Measurements from ENCODE around the gene SIPA1L3. TPM values are rescaled to one million over a fixed set of nuclear protein-coding genes. Genes with fewer than 3 reads are reported as not detected.
A peak's percentile ranks its signal among the peaks of the same experiment; 100 is the strongest.

Gene SIPA1L3
- total RNA-seq, 1 donor from 2014 or later: 9.3 TPM

DNA sequence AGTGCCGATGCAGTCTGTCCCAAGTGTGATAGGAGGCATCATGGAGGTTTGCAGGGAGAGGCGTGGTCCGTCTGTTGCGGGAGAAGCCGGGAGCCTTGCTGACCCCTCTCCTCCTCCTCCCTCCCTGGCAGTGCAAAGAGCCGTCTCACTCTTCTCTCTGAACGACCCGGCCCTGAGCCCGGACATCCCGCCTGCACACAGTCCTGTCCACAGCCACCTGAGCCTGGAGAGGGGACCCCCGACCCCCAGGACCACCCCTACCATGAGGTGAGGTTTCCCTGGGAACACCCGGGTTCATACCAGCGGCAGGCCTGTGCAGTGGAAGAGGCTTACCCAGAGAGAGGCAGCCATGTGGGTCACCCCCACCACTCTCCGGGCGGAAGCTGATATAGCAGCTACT, 294.7 kb downstream of the SIPA1L3 start:
- intact Hi-C loops (cut with DNase I): no loop called here
- DNase-seq (ENCODE audit: missing footprints) (peak; percentile 13), ATAC-seq (no peak)

- ATAC-seq: no peak
- intact Hi-C loops (cut with DNase I): no loop called here
- DNase-seq (ENCODE audit: missing footprints): peak; percentile 11
These were observed 295.5 kb downstream of the SIPA1L3 start for GRCh38 chr19:38202504-38202903.

DNA sequence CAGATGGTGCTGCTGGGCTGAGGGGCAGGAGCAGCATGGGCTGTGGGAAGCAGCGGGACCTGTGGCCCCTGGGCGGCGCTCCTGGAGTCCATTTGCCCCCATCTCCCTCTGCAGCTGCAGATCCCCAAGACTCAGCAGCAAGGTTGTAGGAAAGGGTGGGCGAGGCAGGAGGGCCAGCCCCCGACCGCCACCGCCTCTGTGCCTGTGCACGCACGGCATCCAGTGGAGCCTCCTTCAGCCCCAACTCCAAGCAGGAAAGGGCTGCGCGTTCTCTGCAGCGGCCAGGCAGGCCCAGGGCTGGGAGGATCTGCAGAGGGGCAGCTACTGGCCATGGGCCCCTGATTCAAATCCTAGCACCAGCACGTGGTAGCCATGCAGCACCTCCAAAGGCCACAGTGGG, 296.2 kb downstream of the SIPA1L3 start:
- DNase-seq (ENCODE audit: missing footprints): peak; percentile 37
- no peak for ATAC-seq
- intact Hi-C loops (cut with DNase I): no loop called here

- intact Hi-C loops (cut with DNase I): no loop called here
These were observed 297.1 kb downstream of the SIPA1L3 start for GRCh38 chr19:38204096-38204495.

GRCh38 chr19:38204728-38205127, 297.7 kb downstream of the SIPA1L3 start:
- intact Hi-C loops (cut with DNase I): no loop called here

More at GRCh38 chr19:38204096-38204495, 297.1 kb downstream of the SIPA1L3 start:
- no peak for DNase-seq (ENCODE audit: missing footprints)
- ATAC-seq: no peak

GRCh38 chr19:38206006-38206745, 299.2 kb downstream of the SIPA1L3 start:
- ATAC-seq (no peak), DNase-seq (ENCODE audit: missing footprints) (peak; percentile 55)
- intact Hi-C loops (cut with DNase I): no loop called here

More at GRCh38 chr19:38204728-38205127, 297.7 kb downstream of the SIPA1L3 start:
- no peak for DNase-seq (ENCODE audit: missing footprints)
- no peak for ATAC-seq

DNA sequence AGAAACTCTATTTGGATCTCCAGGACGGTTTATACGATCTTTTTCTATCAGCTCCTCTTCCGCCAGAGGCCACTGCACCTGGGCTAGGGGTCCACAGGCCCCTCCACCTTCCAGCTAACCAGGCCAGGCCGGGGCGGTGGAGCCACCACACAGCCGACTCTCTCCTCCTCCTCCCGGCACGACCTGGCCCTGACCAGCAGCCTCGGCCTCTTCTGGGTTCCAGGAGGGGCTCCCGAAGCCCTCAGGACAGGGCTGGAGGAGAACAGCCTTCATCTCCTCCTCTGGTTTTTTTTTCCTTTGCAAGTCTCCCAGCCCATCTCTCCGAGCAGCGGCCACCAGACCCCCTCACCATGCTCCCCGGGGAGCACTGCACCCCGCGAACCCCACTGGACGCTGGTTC, 299.9 kb downstream of the SIPA1L3 start:
- intact Hi-C loops (cut with DNase I): no loop called here
- DNase-seq (ENCODE audit: missing footprints) (peak; percentile 4), ATAC-seq (no peak)

DNA sequence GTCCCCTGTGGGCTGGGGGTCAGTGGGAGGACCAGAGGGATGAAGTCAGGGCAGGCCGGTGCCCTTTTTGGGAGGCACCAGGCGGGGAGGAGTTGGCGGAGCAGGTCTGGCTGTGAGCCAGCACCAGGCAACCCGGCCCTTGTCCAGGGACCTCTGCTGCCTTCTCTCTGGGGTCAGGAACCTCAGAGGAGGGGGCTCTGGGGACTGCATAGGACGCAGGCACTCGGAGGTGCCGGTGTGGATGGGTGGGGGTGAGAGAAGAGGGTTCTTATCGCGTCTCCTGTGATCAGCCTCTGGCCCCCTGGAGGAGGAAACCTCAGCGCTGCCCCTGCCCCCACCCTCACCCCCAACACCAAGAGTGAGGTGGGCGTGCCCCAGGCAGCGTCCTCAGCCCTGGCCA, 300.5 kb downstream of the SIPA1L3 start:
- intact Hi-C loops (cut with DNase I): no loop called here
- ATAC-seq (no peak), DNase-seq (ENCODE audit: missing footprints) (peak; percentile 33)

- DNase-seq (ENCODE audit: missing footprints) (peak; percentile 5), ATAC-seq (no peak)
- intact Hi-C loops (cut with DNase I): loop anchor here (2.0 kb wide), 1 partner anchor 24 kb away; no protein-coding TSS in a partner anchor
These were observed 301.6 kb downstream of the SIPA1L3 start for GRCh38 chr19:38208571-38208970.

DNA sequence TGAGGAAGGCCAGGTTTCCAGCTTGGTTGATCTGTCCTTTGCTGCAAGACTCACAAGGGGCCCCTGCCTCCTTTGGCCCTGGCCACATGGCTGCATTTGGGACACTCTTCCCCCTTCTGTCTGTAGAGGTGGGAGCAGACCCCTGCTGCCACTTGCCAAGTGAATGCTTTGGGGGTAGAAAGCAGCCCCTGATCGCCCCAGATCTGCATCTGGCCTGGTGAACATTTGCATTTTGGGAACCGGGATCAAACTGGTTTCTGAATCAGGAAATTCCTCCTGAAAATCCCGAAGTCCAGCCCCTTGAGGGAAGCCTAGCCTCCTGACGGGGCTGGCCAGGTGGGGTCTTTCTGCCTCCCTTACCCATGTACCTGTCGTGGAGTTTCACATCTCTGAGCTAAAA, 302.1 kb downstream of the SIPA1L3 start:
- intact Hi-C loops (cut with DNase I): loop anchor here (2.0 kb wide), 1 partner anchor 24 kb away; no protein-coding TSS in a partner anchor
- ATAC-seq (no peak), DNase-seq (ENCODE audit: missing footprints) (peak; percentile 21)

DNA sequence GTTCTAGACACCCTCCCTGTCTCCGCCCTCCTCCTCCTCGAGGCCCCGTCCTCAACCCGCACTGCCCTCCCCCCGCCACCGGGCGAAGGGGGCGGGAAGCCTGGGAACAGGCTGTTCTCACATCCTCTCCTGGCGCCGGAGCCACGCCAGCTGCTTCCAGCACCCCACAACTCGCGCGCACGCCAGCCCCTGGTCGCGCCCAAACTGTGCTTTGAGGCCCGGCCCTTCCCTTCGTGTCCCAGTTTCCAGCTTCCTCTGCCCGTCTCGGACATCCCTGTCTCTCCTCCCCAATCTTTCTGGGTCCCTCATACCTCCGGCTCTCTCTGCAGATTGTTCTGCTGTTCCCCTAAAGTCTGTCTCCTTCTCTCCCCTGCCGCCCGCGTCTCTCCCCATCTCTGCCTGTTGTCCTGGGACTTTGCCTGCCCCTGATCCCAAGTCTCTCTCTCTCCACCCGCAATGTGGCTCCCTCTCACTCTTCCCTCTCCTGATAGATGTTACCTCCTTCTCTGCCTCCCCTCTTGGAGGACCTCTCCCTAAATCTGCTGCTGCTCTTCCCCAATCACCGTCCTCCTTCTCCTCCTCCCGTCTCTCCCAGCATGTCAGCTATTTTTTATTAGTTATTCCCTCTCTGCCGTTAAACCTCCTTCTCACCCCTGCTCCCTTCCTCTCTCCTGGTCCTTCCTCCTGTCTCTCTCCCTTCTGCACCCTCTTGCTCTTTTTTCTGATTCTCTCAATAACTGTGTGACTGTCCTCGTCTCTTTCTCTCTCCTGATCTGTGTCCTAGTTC, 302.9 kb downstream of the SIPA1L3 start:
- intact Hi-C loops (cut with DNase I): loop anchor here (2.0 kb wide), 1 partner anchor 25 kb away; no protein-coding TSS in a partner anchor
- peak; percentile 84 for ATAC-seq
- peak; percentile 90 for DNase-seq (ENCODE audit: missing footprints)

GRCh38 chr19:38210458-38210987, 303.5 kb downstream of the SIPA1L3 start:
- peak; percentile 79 for DNase-seq (ENCODE audit: missing footprints)
- ATAC-seq: peak; percentile 72
- intact Hi-C loops (cut with DNase I): no loop called here

GRCh38 chr19:38211151-38211591, 304.2 kb downstream of the SIPA1L3 start:
- ATAC-seq (no peak), DNase-seq (ENCODE audit: missing footprints) (peak; percentile 25)
- intact Hi-C loops (cut with DNase I): no loop called here

- DNase-seq (ENCODE audit: missing footprints): no peak
- intact Hi-C loops (cut with DNase I): no loop called here
- no peak for ATAC-seq
These were observed 304.8 kb downstream of the SIPA1L3 start for GRCh38 chr19:38211766-38212165.

- no peak for DNase-seq (ENCODE audit: missing footprints)
- ATAC-seq: no peak
- intact Hi-C loops (cut with DNase I): no loop called here
These were observed 306.5 kb downstream of the SIPA1L3 start for GRCh38 chr19:38213469-38213868.

DNA sequence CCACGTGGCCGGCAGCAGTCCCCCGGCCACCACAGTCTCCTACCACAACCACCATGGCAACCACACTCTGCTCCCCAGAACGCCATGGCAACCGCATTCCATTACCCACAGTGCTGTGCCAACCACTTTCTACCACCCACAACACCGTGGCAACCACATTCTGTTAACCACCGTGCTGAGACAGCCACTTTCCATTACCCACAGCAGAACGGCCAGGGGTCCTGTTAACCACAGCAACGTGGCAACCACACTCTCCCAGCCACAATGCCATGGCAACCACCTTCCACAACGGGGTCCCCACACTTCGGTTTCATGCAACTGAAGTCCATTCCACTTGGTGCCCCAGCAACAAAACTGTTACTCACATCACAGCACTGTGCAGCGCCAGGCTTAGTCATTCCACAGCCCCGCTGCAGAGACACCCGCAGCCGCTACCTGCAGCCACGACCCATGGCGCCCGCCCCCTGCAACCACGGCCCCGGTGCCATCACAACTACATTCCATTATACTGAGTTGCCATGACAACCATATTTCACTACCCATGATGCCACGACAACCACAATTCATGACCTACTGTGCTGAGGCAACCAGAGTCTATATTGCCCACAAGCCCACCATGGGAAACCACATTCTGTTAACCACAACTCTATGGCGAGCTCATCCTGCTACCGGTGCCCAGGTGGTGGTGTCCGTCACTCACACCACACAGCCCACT, 307.1 kb downstream of the SIPA1L3 start:
- intact Hi-C loops (cut with DNase I): no loop called here
- no peak for DNase-seq (ENCODE audit: missing footprints)

GRCh38 chr19:38216785-38217641, 310.0 kb downstream of the SIPA1L3 start:
- DNase-seq (ENCODE audit: missing footprints) (no peak), ATAC-seq (no peak)
- intact Hi-C loops (cut with DNase I): no loop called here

More for the DNA sequence above, 307.1 kb downstream of the SIPA1L3 start:
- ATAC-seq: no peak

GRCh38 chr19:38218204-38218603, 311.2 kb downstream of the SIPA1L3 start:
- intact Hi-C loops (cut with DNase I): no loop called here
- no peak for DNase-seq (ENCODE audit: missing footprints)
- ATAC-seq: no peak
